GM18520 (cell line): Measurements from ENCODE around the gene GRK3.
A peak's percentile ranks its signal among the peaks of the same experiment; 100 is the strongest.

Experiments used
- ATAC-seq: cut with Tn5 transposase; IDR thresholded peaks from one replicate; pipeline ENCODE4 v1.9.1; 2021; ENCODE audit not compliant: unreplicated experiment

Gene GRK3

DNA sequence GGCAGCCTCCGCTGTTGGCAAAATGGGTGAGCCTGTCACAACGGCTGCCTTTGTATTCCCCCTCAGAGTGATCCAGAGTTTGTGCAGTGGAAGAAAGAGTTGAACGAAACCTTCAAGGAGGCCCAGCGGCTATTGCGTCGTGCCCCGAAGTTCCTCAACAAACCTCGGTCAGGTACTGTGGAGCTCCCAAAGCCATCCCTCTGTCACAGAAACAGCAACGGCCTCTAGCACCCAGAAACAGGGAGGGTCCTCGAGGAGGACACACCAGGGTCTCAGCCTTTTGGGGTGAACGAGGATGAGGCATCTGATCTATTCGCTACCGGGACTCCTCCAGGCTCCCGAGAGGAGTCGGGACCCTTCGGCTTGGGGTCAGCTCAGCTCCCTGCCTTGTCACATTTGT lies 157.7 kb downstream of the GRK3 start:
- no peak for ATAC-seq

DNA sequence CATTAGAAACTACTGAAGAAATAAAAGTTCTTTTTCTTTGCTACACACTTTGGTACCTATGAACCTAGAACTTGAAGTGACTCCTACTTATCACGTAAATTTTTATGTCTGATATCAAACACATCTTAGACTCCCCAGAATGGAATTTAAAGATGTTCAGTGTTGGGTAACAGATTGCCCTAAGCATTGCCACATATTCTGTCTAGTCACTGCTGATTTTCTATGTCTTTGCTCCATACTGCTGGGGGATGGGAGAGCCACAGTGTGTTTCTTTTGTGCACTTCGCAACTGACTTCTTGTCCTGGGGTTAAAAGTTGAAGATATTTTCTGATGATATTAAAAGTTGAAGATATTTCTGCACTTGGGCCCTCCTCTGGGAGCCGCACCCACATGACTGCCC lies 158.2 kb downstream of the GRK3 start:
- no peak for ATAC-seq

DNA sequence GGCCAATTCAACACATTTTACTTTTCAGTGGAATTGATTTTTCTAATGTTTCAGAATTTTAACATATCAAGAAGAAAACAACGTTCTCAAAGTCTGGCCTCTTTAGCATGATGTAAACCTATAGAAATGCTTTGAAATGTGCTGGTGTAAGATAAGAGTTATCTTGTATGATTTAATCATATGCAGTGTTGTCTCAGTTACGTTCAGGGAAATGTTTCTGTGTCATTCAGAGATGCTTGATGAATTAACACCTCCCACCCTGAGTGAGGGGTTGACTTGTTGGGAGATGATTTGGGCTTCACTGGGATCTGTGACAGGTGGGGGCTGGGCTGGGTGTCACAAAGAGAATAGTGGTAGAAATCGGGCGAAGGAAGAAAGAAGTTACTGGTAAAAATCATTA lies 161.8 kb downstream of the GRK3 start:
- no peak for ATAC-seq

DNA sequence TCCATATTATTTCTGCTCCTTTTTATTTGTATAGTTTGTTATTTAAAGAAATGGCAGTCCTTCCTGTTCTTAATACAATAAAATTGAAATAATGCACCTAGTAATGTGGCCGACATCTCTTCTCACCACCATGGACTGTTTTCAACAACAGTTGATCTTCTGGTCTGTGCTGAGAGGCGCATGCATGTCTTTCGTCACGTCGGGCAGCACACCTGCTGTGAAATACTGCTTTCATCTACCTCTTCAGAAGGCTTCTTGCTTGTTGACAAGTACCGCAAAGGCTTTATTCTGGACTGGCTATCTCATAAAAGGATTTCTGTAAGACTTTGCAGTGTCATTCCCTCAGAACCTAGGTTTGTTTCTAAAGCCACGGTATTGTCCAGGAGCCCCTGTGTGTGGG lies 163.6 kb downstream of the GRK3 start:
- ATAC-seq: no peak

DNA sequence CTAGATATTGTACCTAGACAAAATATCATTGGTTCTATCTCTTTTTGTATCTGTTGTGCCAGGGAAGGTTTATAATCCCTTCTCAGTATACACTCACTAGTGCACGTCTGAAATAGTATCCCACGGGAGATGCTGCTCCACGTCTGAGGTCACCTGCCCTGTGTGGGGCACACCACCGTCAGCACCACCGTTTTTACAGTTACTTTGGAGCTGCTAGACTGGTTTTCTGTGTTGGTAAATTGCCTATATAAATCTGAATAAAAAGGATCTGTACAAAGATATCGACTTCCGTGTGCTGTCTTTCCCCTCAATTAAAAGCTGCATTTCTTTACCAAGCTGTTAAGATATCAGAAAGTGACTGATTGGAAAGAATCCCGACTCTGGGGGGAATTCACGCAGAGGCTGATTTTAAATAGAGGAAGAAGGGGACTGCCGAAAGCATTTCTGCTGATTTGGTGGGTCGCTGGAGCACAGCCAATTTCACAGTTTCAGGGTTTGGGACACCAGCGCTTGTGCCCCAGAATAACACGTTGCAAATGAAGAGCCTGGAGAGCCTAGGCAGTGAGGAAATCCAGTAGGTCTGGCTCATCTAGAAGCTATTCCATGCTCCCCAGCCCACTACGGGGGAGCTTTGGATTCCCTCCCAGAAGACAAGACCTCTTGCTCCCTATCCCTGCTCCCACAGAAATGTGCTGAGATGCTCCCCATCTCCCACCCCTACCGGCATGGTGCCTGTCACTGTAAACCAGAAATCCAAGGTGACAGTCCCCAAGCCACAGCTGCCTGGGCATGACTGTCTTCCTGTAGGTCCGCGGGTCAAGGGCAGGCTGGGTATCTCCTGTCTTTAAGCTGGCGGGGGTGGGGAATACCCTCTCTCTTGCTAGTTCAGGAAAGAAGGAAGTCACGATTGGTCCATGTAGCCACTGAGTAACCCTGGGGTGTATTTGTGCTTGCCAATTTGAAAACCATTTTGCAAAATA lies 164.8 kb downstream of the GRK3 start:
- no peak for ATAC-seq

DNA sequence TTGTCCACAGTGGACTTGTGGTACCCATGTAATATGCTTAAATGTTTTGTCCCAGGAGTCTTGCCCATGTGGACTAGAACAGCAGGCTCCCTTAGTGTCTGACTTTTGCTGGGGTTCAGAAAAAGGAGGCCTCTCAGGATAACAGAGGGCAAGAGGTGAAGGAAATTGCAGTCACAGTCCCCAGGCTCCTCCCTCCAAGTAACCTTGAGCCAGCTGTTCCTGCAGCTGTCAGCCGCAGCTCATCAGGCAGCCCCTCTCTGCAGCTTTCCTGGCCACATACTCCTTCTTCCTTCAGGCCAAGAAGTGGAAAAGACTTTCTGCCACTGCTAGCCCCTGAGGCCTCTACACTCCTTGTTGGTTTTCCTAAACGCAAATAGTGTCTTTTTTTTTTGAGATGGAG lies 171.2 kb downstream of the GRK3 start:
- no peak for ATAC-seq

DNA sequence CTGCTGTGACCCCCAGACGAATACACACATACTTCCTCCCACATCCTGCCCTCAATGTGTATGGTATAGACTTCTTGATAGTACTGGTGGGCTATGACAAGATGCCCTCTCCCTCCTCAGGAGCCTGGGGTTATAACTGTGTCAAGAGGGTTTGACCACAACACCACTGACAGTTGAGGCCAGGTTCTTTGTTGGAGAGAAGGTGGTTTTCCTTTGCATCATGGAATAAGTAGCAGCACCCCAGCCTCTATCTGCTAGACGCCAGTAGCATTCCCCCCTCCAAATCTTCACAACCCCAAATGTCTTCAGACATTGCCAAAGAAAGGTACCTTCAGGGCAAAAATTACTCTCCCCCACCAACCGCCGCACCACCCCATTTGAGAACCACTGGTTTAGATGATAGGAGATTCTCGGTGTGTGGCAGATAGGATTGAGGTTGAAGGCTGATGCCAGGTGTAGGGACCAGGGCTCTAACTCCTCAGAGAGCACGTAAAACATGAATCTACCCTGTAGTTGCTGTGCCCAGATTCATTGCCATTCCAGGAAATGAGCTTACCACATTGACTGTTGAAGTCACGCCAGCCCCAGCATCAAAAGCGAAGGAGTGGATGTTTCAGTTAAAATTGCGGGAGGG lies 172.0 kb downstream of the GRK3 start:
- ATAC-seq: no peak

DNA sequence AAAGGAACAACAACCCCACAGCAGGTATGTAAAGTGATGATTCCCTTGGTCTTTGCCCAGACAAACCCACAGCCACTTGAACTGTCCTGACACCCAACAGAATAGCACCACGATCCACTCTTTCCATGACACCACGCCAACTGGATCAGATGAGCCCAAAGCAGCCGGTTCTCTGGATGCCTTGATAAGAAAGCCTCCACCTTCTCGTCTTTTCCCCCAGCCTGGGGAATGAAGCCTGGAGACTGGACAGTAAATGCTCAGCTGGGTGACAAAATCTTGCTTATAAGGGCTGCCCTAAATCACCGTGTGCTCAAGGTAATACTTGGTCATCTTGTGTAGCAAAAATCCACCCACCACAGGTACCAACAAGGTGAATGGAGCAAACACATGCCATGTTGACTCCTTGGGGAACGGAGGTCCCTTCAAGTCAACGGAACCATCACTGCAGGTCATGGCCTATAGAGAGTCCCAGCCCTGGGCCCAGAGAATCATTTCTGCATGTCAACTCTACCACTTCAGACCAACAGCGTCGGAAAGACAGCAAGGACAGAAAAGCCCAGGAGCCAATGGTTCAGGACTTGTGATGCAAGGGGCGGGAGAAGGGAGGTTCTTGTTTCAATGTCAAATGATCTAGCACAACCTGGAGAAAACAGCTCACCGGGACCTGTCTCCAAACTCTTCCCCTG lies 175.3 kb downstream of the GRK3 start:
- no peak for ATAC-seq

DNA sequence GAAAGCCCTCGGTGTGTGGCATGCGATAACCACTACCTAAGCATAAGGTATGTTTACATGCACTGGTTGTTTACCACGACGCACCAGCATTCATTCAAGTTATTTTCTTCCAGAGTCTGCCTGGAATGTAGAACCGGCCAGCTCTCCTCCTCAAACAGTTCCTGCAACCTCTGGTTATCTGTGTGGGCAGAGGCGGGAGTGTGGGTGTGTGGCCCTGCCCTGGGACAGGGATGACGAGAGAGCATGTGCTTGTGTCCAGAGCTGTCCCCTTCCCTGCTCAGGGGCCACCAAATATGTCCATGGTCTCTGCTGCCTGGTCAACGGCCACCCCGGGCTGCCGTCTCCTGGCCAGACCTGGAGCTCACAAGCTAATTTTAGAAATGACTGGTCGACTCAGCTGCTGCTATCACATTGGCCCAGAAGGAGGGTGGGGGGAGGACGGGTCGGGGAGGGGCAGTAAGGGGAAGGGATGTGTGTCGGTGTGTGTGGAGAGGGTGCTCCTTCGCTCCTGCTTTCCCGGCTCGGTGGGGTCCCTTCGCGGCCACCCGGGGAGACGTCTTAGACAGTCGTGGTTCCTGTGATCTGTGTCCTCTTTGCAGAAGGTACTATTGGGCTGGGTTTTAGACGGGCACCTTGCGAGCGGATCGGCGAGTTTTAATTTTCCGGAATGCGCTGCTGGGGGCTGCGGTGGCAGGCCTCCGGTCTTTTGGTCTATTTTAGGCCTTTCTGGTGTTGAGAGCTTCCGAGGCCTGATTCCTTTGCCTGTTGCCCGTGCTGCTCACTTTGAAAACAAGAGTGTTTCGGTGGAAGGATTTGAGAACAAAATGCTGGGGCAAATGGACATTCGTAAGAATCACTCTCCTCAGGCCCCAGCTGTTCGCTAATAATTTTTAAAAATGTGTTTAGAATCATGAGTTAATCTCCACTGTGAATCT lies 177.5 kb downstream of the GRK3 start, which contains the start of gene MYO18B:
Gene MYO18B, plus strand, starts transcription at position 497 of the 935 bp plus-strand sequence. CDS start 18,905 bp downstream, outside the sequence.
- ATAC-seq: no peak

DNA sequence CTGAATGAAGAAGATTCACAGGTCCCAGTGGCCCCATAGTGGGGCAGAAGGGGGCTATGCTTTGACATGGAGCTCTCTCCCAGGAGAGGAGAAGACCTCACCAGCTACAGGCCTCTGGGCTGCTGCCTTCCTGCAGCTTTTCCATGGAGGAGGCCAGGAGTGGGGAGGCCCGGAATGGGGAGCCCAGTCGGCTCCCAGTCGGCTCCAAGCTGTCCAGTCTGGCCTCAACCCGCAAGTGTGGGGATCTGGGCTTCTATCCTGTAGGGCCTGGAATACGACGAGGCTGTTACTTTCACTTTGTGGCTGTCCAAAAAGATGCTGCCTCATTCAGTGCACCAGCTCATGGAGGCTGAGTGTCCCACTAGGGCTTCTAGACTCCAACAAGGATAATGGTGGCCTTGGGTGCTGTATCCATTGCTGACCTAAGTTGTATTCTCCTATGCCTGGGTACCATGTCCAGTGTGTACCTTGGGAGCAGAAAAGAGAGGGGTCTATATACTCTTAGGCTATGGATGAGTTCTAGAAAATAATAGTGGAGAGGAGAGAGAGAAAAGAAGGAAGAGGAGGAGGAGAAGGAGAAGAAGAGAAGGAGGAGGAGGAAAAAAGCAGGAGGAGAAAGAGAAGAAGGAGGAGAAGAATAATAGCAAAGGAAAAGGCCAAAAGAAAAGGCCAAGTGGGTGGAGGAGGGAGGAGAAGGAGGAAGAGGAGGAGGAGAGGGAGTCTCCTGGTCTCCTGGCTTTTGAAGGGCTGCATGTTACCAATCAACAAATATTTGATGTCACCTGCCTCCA lies 178.6 kb downstream of the GRK3 start:
- ATAC-seq: no peak

DNA sequence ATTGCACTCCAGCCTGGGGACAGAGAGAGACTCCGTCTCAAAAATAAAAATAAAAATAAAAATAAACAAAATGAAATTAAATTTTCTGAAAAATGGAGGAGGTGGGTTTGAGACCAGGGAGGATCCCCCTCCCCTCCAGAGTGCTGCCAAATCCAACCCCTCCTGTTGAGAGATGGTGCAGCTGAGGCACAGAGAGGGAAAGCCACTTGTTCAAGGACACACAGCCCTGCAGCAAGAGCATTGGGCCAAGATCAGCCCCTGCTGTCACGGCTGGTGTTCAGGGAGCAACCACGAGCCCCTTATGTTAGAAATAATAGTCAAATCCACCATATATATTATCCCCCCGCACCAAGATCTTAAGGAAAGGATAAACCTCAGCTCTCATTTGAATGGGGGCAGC lies 180.2 kb downstream of the GRK3 start:
- ATAC-seq: no peak

DNA sequence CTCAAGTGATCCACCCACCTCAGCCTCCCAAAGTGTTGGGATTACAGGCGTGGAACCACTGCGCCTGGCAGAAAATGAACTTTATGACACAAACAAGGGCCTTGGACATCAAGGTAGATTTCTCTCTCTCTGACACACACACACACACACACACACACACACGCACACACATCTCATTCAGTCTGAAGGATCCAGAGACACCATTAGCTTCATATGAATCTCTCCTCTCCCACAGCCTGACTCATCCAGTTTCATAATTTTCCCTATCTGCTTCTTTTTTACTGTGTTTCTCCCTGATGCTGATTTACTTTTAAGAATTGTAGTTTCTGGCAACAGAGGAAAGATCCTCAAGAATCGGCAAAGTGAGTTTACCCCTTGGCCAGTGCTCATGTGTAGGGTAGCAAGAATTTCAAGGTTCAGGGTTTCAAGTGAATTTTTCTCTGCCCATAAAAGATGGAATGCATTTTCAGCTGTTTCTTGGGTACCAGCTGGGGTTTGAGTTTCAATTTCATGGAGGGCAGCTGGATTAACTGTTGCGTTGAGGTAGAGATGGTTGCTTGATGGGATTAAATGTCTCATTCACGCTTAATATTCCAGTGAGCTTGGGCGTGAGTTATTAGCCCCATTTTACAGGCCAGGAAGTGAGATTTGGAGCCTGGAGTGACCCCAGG lies 181.0 kb downstream of the GRK3 start:
- no peak for ATAC-seq

DNA sequence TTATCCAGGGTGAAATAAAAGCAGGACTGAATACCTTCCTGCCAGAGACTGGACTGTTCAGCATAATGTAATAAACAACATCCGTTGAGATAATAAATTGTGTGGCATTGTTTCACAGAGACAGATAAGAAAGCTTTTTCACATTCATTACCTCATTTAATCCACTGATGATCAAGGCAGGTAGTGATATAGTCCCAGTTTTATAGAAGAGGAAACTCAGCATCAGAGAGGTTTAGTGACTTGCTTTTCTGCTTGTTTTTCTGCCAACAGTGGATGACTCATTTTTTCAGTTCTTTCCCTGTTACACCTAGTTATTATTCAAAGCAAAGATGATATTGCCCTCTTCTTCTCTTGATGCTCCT lies 181.5 kb downstream of the GRK3 start:
- no peak for ATAC-seq

DNA sequence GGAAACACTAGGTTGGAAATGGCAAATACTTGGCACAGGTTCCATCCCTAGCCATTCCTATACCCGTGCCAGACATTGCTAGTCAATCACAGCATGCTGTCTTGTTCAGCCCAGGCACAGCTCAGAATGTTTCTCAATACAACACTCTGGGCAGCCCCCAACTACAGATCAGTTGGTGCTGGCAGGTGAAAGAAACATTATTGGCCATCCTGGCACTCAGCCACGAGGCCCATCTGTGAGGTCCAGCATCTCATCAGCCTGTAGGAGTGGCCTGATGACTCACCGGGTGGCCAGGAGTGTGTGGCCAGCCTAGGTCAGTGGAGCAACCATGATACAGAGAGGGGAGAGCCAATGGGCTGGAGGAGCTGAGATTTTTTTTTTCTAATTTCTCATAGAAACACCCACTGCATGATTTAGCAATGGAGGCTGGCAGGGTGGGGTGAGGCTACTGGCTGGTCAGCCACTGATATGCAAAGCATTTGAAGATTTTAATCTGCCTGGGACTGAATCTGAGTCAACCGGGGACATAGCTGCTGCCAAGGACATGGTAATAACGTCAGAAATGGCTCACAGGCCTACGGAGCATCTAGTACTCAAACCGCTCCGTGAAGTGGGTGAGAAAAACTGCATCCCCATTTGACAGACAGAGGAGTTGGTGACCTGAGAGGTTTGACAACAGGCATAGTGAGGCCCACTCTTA lies 182.9 kb downstream of the GRK3 start:
- ATAC-seq: no peak

DNA sequence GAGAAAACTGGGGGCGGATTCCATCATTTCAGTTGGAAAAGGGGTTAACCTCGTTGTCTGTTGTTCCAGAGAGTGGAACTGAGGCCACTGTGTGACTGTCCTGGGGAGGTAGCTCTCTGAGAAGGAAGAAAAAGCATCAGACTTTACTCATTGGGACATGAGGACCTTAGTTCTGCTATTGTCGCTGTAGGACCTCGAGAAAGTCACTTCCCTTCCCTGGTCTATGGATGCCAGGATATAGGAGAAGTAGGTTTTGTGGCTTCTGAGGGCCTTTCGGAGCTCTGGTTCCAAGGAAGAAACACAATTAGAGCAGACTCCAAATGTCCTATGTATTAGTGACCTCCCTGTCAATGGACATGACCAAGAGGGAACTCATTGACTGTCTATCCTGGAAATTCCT lies 183.7 kb downstream of the GRK3 start:
- no peak for ATAC-seq

DNA sequence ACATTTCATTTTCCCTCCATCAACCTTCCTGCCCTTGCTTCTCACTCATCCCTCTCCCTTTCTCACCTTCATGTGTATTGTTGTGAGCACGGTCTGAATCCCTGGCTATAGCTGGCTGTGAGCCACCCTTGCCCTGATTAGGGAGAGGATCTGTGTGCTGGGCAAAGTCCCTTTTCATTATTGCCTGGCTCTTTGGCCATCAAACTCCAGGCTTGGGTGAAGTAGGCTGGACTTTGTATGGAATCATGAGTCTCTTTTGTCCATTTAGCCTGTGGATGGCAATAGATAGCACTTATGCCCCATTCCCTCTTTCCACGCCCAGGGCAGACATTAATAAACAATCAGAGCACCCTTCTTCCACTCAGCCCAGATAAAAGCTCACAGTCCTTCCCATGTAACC lies 184.2 kb downstream of the GRK3 start:
- ATAC-seq: no peak

DNA sequence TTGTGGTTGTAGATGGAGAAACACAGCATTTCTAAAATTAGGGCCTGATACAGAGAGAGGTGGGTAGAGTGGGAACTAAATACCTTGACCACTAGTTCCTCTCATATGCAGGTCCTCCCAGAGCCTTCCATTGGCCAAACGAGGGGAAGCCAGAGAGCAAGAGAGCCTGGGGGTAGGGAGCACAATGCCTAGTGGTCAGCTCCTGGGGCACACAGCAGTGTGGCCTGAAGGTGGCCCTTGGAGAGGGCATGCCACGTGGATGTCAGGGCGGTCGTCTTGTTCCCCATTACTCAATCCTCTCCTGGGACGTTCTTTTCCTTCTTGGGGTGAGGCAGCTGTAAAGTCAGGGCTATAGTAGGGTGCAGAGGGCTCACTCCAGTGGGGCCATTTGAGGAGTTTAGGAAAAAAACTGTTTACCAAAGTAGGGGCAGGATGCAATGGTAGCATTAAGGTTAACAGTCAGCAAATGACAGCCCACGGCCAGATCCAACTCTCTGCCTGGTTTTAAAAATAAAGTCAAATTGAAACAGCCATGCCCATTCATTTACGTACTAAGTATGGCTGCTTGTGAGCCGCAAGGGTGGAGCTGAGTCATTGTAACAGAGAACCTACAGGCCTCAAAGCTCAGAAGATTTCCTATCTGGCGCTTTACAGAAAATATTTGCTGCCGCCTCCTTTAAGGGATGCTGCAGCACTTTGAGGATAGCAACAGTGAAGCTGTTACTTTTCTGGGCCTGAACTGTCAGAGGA lies 185.1 kb downstream of the GRK3 start:
- peak; percentile 57 for ATAC-seq

DNA sequence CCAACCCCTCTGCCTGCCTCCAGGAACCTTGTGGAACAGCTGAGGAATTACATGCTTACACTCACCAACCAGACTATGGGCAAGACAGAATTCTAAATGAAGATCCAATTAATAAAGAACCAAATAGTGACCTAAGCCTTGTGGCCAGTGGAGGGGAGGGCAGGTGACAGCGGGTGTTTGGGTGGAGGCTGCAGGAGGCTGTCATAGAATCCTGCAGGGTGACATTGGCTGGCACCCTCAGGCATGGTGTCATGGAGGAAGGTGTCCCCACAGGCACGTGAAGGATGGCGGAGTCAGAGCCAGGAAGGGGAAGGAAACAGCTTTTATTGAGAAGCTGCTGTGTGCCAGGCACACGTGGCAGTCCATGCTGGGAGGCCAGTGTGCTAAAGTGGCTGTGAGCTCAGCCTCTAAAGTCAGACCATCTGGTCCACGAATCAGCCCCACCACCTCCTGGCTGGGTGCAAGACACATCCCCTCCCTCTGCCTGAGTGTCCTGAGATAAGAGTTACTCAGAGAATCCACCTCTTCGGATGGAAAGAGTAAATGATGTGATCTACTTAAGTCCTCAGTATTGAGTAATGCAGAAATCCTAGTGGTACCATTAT lies 186.2 kb downstream of the GRK3 start:
- no peak for ATAC-seq
